ENCODE results near the gene EYS. TPM values are rescaled to one million over a fixed set of nuclear protein-coding genes. Genes with fewer than 3 reads are reported as not detected.
"Not testable (repeated sequence)": the region's sequence is repeated elsewhere in the genome, so short reads cannot be mapped to it uniquely, and the experiment has no call there.

Gene EYS
- total RNA-seq, 1 donor from 2014 or later, result 0.06 TPM

DNA sequence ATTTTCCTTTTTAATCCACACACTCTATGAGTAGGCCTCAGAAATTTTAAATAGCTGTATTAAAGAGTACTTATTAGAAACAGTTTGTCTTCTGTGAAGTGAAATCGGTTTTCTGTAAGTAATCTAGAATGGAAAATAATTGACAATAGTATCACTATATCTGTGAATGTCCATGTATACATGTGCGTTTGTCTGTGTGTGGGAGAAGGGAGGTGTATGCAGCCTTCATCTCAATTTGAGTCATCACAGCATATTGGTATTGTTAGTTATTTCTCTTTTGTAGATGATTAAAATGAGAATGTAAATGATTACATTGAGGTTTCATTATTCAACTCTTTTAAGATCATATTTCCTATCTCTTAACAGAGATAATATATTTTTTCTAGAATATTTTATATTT lies 206.0 kb downstream of the EYS start:
- H3K4me3 ChIP-seq (ENCODE audit: low read depth, low read length), result no peak overlapping the region
- TF ChIP-seq, protein P1, sequence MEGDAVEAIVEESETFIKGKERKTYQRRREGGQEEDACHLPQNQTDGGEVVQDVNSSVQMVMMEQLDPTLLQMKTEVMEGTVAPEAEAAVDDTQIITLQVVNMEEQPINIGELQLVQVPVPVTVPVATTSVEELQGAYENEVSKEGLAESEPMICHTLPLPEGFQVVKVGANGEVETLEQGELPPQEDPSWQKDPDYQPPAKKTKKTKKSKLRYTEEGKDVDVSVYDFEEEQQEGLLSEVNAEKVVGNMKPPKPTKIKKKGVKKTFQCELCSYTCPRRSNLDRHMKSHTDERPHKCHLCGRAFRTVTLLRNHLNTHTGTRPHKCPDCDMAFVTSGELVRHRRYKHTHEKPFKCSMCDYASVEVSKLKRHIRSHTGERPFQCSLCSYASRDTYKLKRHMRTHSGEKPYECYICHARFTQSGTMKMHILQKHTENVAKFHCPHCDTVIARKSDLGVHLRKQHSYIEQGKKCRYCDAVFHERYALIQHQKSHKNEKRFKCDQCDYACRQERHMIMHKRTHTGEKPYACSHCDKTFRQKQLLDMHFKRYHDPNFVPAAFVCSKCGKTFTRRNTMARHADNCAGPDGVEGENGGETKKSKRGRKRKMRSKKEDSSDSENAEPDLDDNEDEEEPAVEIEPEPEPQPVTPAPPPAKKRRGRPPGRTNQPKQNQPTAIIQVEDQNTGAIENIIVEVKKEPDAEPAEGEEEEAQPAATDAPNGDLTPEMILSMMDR (conservative IDR thresholded peaks at IDR 0.05; ENCODE audit: low read depth, low read length), result no peak
- DNase-seq (ENCODE audit: low read depth), result no peak

DNA sequence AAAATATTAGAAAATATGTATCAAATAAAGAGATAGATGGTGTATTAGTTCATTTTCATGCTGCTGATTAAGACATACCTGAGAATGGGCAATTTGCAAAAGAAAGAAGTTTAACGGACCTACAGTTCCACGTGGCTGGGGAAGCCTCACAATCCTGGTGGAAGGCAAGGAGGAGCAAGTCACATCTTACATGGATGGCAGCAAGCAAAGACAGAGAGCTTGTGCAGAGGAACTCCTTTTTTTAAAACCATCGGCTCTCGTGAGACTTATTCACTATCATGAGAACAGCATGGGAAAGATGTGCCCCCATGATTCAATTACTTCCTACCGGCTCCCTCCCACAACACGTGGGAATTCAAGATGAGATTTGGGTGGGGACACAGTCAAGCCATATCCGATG lies 223.4 kb downstream of the EYS start:
- H3K4me3 ChIP-seq (ENCODE audit: low read depth, low read length); DNase-seq (ENCODE audit: low read depth): not testable (repeated sequence)

DNA sequence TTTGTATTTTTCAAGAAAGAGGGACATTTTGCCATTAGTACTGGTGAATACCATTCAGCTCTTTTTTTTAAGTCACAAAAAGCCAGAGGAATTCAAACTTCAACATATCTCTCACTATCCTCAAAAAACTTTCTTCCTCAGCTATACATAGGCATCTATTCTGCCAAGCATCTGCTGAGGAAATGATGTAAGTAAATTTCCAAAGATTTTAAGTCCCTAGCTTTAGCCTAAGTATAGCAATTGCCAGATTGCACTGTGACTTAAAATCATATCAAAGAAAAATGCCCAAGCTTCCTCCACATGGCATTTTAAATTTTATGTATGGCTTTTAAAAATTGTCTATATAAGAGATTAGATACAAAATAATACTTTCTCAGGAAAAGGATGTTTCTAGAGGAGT lies 237.4 kb downstream of the EYS start:
- no peak overlapping the region for H3K4me3 ChIP-seq (ENCODE audit: low read depth, low read length)
- TF ChIP-seq, protein P1 (conservative IDR thresholded peaks at IDR 0.05; ENCODE audit: low read depth, low read length), result no peak
- DNase-seq (ENCODE audit: low read depth), result no peak

DNA sequence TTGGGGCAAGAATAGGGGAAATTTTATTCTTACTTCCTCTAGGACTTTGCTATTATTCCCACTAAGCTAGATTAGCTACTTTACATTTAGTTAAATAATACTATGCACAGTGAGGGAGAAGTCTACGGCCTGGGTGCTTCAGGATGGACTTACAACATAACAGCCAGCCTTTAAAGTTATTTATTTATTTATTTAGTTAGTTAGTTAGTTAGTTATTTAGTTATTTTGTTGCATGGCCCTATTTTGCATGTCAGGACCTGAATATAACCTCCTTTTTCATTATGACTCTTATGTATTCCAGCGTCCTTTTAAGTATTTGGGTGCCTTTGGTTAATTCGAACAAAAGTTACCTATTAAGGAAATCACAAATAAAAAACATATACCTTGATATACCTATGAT lies 238.7 kb downstream of the EYS start:
- TF ChIP-seq, protein P1 (conservative IDR thresholded peaks at IDR 0.05; ENCODE audit: low read depth, low read length), result no peak
- no peak overlapping the region for H3K4me3 ChIP-seq (ENCODE audit: low read depth, low read length)

DNA sequence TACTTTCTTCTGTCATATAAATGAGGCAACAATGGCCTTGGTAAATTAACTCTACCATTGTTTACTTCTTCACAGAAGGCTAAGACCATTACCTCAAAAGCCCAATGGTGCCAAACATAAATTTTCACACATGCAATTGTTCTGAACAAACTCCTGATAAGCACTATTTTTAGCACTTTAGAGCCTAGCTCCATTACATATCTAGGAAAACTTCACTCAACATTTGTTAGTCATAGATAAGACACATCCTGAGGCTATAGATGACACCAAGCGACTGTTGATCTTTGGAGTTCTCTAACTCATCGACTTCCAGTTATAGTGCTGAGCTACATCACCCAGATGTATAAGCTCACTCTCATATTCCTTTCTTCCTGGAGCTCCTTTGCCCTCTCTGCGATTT lies 245.9 kb downstream of the EYS start:
- no peak for DNase-seq (ENCODE audit: low read depth)
- TF ChIP-seq, protein P1 (conservative IDR thresholded peaks at IDR 0.05; ENCODE audit: low read depth, low read length), result no peak
- no peak overlapping the region for H3K4me3 ChIP-seq (ENCODE audit: low read depth, low read length)

More for the DNA sequence above, 238.7 kb downstream of the EYS start:
- no peak for DNase-seq (ENCODE audit: low read depth)

DNA sequence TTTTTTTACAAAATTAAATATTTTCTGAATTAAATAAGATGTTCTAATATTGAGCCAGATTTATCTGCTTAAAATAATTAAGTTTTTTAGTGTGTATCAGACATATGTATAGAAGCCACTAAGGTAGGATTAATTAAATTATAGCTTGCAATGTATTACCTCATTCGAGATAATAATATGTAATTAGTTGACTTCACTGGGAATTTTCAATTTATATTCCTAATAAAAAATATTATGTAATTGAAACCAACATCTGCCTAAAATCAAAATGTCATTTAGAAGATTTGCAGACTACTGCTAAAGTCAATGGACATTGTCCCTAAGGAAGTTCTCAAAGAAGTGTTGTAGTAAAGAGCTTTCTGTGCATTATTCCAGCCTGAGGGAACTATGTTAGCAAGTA lies 254.7 kb downstream of the EYS start:
- no peak overlapping the region for H3K4me3 ChIP-seq (ENCODE audit: low read depth, low read length)
- TF ChIP-seq, protein P1 (conservative IDR thresholded peaks at IDR 0.05; ENCODE audit: low read depth, low read length), result no peak
- DNase-seq (ENCODE audit: low read depth), result no peak

DNA sequence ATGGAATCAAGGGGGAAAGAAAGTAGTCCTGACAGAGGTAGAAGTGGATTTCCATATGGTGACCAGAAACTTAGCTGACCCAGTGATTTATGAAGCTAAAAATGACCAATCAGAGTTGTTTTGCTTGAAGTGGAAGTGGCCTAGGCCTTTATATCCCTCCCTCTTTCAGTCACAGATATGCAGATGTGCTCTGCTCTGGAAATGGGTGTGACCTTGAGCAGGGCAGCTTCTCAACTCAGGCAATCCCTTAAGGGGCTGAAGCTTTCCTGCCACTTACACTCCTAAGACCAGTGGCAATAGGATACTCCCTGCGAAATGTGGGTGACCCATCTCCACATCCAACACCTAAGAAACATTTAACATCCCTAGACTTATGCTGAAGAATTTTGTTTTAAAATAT lies 256.6 kb downstream of the EYS start:
- H3K4me3 ChIP-seq (ENCODE audit: low read depth, low read length), result no peak overlapping the region
- no peak for DNase-seq (ENCODE audit: low read depth)
- TF ChIP-seq, protein P1 (conservative IDR thresholded peaks at IDR 0.05; ENCODE audit: low read depth, low read length), result no peak

DNA sequence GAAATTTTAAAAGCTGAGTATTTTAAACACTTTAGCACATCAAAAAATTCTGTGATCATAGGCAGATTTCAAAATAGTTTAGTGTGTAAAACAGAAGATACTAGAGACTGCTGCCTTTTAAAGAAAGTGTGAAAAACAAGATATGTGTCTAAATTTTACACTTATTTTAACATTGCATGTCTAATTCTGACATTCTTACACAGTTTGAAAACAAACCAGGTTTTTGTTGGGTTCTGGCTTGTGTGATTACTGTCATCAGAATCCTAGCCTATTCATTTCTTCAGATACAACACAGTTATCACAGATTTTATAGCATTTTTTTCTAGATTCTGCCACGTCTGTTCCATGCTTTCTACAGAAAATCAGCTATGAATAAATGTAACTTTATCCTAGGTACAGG lies 257.1 kb downstream of the EYS start:
- TF ChIP-seq, protein P1 (conservative IDR thresholded peaks at IDR 0.05; ENCODE audit: low read depth, low read length), result no peak
- no peak overlapping the region for H3K4me3 ChIP-seq (ENCODE audit: low read depth, low read length)
- DNase-seq (ENCODE audit: low read depth), result no peak

Data from epithelial cell of proximal tubule (primary cell).